Memory B cell (primary cell): ENCODE results near the gene DDHD1.

Experiments used
- ATAC-seq: fragments of 150-1000 bp; cut with Tn5 transposase; 2 replicates; pipeline ENCODE4 v1.10.0; 2021; ENCODE audit warnings: low read depth, mild to moderate bottlenecking, moderate library complexity
- DNase-seq, 2 donors: peaks; one replicate each; pipeline ENCODE4 v3.0.0; 2022; ENCODE audit warnings: low spot score in 2 of 2
- H3K27ac Mint-ChIP-seq: one replicate; pipeline ENCODE4 v1.8.0; 2022; ENCODE audit warnings: mild to moderate bottlenecking, moderate library complexity, mixed read lengths
- H3K27me3 Mint-ChIP-seq: one replicate; pipeline ENCODE4 v1.8.0; 2022; ENCODE audit warnings: mixed read lengths
- H3K36me3 Mint-ChIP-seq: one replicate; pipeline ENCODE4 v1.8.0; 2022; ENCODE audit warnings: mild to moderate bottlenecking, mixed read lengths
- H3K4me1 Mint-ChIP-seq: one replicate; pipeline ENCODE4 v1.8.0; 2022; ENCODE audit warnings: mixed read lengths
- H3K4me3 Mint-ChIP-seq: one replicate; pipeline ENCODE4 v1.8.0; 2022; ENCODE audit warnings: mild to moderate bottlenecking, moderate library complexity, mixed read lengths
- H3K9me3 Mint-ChIP-seq: one replicate; pipeline ENCODE4 v1.8.0; 2022; ENCODE audit warnings: mixed read lengths

The DDHD1 gene

GRCh38 chr14:52996493-52996892 lies 156.6 kb downstream of the DDHD1 start:
- Mint-ChIP-seq H3K27ac (no peak overlapping the region), H3K27me3 (peaks cover 8% of the 10 kb centered on the region), H3K36me3 (peaks cover 2% of the 10 kb centered on the region), H3K4me1 (no peaks in the 10 kb centered on the region), H3K4me3 (no peak overlapping the region), H3K9me3 (no peaks in the 10 kb centered on the region)
- no peak for DNase-seq
- no peak for ATAC-seq

DNA sequence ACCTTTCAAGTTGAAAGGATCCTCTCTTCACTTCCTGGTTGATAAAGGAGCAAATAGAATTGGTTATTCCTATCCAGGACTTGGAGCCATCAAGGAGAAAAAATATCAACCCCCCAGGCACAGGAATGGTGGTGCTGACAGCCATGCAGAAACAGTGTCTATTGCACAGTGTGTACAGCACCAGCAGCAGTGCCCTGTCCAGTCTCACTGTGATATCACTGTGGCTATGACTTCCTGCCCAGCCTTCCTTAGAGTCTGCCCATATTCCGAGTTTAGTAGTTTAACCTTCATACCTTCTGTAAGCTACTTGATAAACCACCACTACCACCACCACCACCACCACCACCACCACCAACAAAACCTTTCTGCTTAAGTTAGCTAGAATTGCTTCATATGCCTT lies 157.1 kb downstream of the DDHD1 start:
- peaks cover 8% of the 10 kb centered on the region for H3K27me3 Mint-ChIP-seq
- ATAC-seq (no peak), DNase-seq (no peak)
- H3K36me3 Mint-ChIP-seq: peaks cover 2% of the 10 kb centered on the region
- H3K4me1 Mint-ChIP-seq: no peaks in the 10 kb centered on the region
- no peaks in the 10 kb centered on the region for H3K9me3 Mint-ChIP-seq
- no peak overlapping the region for H3K27ac Mint-ChIP-seq
- H3K4me3 Mint-ChIP-seq: no peak overlapping the region

DNA sequence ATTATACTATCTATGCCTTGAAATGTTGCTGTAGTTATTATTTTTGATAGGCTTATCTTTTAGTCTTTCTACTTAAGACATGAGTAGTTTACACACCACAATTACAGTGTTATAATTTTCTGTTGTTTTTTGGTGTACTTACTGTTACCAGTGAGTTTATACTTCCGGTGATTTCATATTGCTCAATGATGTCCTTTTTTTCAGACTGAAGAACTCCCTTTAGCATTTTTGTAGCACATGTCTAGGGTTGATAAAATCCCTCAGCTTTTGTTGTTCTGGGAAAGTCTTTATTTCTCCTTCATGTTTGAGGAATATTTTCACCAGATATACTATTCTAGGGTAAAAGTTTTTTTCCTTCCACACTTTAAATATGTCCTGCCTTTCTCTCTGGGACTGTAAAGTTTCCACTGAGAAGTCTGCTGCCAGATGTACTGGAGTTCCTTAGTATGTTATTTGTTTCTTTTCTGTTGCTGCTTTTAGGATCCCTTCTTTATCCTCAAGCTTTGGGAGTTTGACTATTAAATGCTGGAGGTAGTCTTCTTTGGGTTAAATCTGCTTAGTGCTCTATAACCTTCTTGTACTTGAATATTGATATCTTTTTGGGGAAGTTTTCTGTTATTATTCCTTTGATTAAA lies 160.8 kb downstream of the DDHD1 start:
- Mint-ChIP-seq H3K4me3 (no peak overlapping the region), H3K36me3 (peaks cover 2% of the 10 kb centered on the region), H3K4me1 (no peaks in the 10 kb centered on the region), H3K27ac (no peak overlapping the region), H3K27me3 (peaks cover 8% of the 10 kb centered on the region), H3K9me3 (no peaks in the 10 kb centered on the region)
- no peak for ATAC-seq
- no peak for DNase-seq

GRCh38 chr14:52988139-52988538 lies 165.0 kb downstream of the DDHD1 start:
- no peak overlapping the region for H3K27ac Mint-ChIP-seq
- peaks cover 1% of the 10 kb centered on the region for H3K9me3 Mint-ChIP-seq
- no peak overlapping the region for H3K4me3 Mint-ChIP-seq
- no peak for DNase-seq
- peaks cover 8% of the 10 kb centered on the region for H3K27me3 Mint-ChIP-seq
- ATAC-seq: no peak
- no peaks in the 10 kb centered on the region for H3K4me1 Mint-ChIP-seq
- H3K36me3 Mint-ChIP-seq: peaks cover 3% of the 10 kb centered on the region

DNA sequence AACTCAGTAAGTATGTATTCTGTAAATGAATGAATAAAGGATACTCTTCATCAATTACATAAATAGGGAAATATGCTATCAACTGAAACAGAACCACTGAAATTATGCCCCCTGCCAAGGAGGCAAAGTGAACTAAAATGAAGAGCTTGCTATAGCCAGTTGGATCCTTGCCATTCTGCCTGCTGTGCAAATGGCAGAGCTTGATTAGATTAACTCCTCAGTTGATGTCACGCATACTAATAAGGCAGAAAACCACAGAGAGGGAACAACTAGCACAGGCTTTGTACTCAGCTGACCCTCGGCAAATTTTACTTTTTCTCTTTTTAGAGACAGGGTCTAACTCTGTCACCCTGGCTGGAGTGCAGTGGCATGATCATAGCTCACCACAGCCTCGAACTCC lies 165.6 kb downstream of the DDHD1 start:
- Mint-ChIP-seq H3K4me3 (no peak overlapping the region), H3K36me3 (peaks cover 1% of the 10 kb centered on the region), H3K27ac (no peak overlapping the region), H3K9me3 (peaks cover 1% of the 10 kb centered on the region), H3K27me3 (peaks cover 3% of the 10 kb centered on the region), H3K4me1 (no peaks in the 10 kb centered on the region)
- ATAC-seq (no peak), DNase-seq (no peak)

GRCh38 chr14:52987042-52987441 lies 166.1 kb downstream of the DDHD1 start:
- Mint-ChIP-seq H3K27ac (no peak overlapping the region), H3K4me1 (no peaks in the 10 kb centered on the region), H3K27me3 (peaks cover 2% of the 10 kb centered on the region), H3K36me3 (peaks cover 1% of the 10 kb centered on the region), H3K4me3 (no peak overlapping the region), H3K9me3 (peaks cover 1% of the 10 kb centered on the region)
- ATAC-seq: no peak
- DNase-seq: no peak
